AG04449 (cell line): ENCODE data around the gene SDSL.
A peak's percentile ranks its signal among the peaks of the same experiment; 100 is the strongest.

Experiments
- CTCF ChIA-PET: fragments of 350-600 bp; formaldehyde crosslinking; extraction: SDS; loops from one replicate; lab custom pipeline; 2021; ENCODE audit warnings: antibody characterized with exemption; lab: Yijun Ruan, JAX
- POLR2A ChIA-PET: fragments of 400-600, 350-600 bp; formaldehyde crosslinking; extraction: SDS; loops from one replicate; lab custom pipeline; 2020; ENCODE audit warnings: antibody characterized with exemption, inconsistent platforms; lab: Yijun Ruan, JAX
- DNase-seq: peaks from one replicate; pipeline ENCODE4 v3.0.0-alpha.2; 2010; ENCODE audit warnings: low read depth, low spot score
- H3K4me3 ChIP-seq: 2 replicates; pipeline ENCODE4 v1.5.1; 2011; ENCODE audit warnings: low read depth, mild to moderate bottlenecking, control low read depth, low read length
- CTCF ChIP-seq: IDR thresholded peaks from one replicate; pipeline ENCODE4 v1.5.1; 2011; ENCODE audit warnings: mild to moderate bottlenecking, moderate library complexity, low read length, control low read depth, inconsistent platforms; ENCODE audit not compliant: insufficient read depth; ENCODE audit errors: missing control alignments

Gene SDSL

GRCh38 chr12:113403435-113404415 lies 18.5 kb upstream of the SDSL start, which contains the start of gene SDS:
TSS of gene SDS (minus strand) at chr12:113403887. CDS start at chr12:113399708, 4,179 bp downstream.
- no peak for TF ChIP-seq CTCF
- ChIA-PET POLR2A (no interaction called here), CTCF (interaction anchor here (4.2 kb wide), 1 partner anchor 21 kb away, joined by 23 read pairs; no protein-coding TSS in a partner anchor)
- DNase-seq, result no peak
- H3K4me3 ChIP-seq, result no peak within 1 kb of the TSS

DNA sequence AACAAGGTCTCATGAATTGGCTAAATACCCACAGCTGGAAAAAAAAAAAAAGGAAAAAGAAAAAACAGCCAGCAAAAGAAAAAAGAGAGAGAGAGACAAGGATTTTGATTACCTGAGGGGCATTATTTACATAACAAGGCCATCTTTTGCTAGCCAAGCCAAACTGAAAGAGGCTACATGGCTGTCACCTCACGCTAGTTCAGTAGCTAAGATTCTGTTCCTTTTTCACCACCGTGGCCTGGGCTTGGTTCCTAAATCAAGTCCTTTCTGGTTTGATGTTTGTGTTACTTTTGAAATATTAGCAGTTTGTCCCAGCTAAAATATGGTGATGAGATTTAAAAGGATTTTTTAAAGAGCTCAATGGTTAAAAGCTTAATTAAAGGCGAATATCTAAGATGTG lies 16.5 kb upstream of the SDSL start:
- TF ChIP-seq CTCF, result no peak
- POLR2A ChIA-PET, result no interaction called here
- no peak overlapping the region for H3K4me3 ChIP-seq
- CTCF ChIA-PET, result interaction anchor here (1.0 to 4.2 kb wide), 2 partner anchors 19 to 93 kb away, joined by 3 to 23 read pairs; no protein-coding TSS in a partner anchor
- DNase-seq, result no peak

DNA sequence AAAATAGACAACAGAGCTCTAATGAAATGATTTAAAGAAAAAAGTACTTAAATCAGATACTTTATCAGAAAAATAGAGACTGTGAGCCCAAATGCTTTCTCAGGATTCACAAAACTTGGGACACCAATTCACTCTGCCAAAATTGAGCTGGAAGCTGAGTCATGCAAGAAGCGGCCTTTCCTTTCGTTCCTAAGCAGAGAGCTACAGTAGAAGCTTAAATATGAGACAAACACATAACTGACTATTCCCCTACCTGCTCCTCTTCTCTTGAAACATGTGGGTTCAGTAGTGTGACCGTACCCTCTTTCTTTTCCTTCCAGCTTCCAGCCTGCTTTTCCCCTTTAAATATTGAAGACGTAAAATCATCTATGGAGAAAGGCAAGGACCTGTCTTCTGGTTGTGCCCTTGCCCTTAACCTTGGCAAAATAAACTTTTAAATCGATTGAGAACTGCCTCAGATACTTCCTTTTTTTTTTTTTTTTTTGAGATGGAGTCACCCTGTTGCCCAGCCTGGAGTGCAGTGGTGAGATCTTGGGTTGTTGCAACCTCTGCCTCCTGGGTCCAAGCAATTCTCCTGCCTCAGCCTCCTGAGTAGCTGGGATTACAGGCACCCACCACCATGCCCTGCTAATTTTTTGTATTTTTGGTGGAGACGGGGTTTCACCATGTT lies 14.1 kb upstream of the SDSL start:
- TF ChIP-seq CTCF, result no peak
- DNase-seq, result peak; percentile 17
- H3K4me3 ChIP-seq, result no peak overlapping the region
- ChIA-PET CTCF (interaction anchor here (1.1 to 2.8 kb wide), 2 partner anchors 17 to 92 kb away, joined by 3 to 13 read pairs; no protein-coding TSS in a partner anchor), POLR2A (no interaction called here)

DNA sequence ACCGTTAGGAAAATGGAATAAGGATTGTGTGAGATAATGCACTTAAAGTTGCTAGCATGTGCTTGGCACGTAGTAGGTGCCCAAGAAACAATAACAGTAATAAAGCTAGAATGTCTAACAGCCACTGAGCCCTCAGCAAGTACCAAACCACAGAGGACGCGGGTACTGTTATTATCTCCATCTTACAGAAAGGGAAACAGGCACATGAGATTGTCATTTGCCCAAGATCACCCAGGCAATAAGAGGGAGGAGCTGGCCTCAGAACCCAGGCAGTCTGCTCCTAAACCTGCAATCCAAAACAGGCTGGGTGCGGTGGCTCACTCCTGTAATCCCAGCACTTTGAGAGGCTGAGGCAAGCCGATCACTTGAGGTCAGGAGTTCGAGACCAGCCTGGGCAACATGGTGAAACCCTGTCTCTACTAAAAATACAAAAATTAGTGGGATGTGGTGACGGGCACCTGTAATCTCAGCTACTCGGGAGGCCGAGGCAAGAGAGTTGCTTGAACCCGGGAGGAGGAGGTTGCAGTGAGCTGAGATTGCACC lies 13.4 kb upstream of the SDSL start:
- ChIA-PET POLR2A (interaction anchor here (1.0 kb wide), 1 partner anchor 13 kb away, joined by 4 read pairs; the partner anchor contains the start of gene SDSL), CTCF (interaction anchor here (0.9 to 2.8 kb wide), 2 partner anchors 16 to 50 kb away, joined by 3 to 13 read pairs; partner anchors contain the start of gene PLBD2)
- DNase-seq, result no peak

DNA sequence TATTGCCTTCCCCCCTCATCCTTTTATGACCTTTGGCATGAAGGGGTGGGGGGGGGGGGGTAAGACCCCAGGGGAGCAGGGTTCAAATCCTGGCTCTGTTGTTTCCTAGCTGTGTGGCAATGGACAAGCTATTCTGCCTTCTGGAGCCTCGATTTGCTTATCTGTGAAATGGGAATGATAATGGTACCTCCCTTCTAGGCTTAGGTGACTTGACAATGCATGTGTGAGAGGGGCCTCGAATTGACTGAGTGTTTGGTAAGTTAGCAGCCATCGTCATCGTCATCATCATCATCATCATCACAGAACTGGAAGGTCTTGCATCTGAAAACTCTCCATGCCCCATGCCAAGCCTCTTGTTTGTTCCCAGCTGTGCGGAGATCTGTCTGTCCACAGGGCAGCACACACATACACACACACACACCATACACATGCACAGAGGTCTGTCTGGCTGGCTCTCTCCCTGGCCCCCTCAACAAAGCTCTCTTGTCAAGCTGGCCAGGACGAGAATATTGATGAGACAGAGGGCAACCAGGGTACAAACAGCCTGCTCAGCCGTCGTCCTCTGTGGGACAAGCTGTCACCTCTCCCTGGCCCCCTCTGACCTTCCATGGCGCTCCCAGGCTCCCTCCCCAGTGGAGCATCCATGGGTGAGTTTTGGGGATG lies 12.6 kb upstream of the SDSL start:
- ChIA-PET CTCF (interaction anchor here (0.9 to 2.8 kb wide), 2 partner anchors 16 to 51 kb away, joined by 3 to 13 read pairs; partner anchors contain the start of gene PLBD2), POLR2A (interaction anchor here (1.0 kb wide), 1 partner anchor 13 kb away, joined by 4 read pairs; the partner anchor contains the start of gene SDSL)
- DNase-seq, result no peak
- no peak overlapping the region for H3K4me3 ChIP-seq
- TF ChIP-seq CTCF, result no peak

More for the DNA sequence above, 13.4 kb upstream of the SDSL start:
- H3K4me3 ChIP-seq, result no peak overlapping the region
- no peak for TF ChIP-seq CTCF
